Transverse colon (tissue), 4 donors: ENCODE data around the gene RALGPS1. TPM values are rescaled to one million over a fixed set of nuclear protein-coding genes. Genes with fewer than 3 reads are reported as not detected.

Experiments used
- DNase-seq: peaks from one replicate; pipeline ENCODE4 v3.0.0-alpha.2; 2019
- H3K27ac ChIP-seq, 4 donors: fragments of 200-600 bp; sonication (generic); 2 replicates each; pipeline ENCODE4 v1.5.1; 2016 to 2018; ENCODE audit warnings: inconsistent platforms in 4 of 4
- H3K27me3 ChIP-seq: fragments of 200-600 bp; sonication (generic); 2 replicates; pipeline ENCODE4 v1.5.1; 2017; ENCODE audit warnings: inconsistent platforms
- H3K36me3 ChIP-seq, 4 donors: fragments of 200-600 bp; sonication (generic); 2 replicates each; pipeline ENCODE4 v1.5.1; 2017 to 2019; ENCODE audit warnings: inconsistent platforms in 4 of 4
- H3K4me1 ChIP-seq, 4 donors: fragments of 200-600 bp; sonication (generic); 2 replicates each; pipeline ENCODE4 v1.5.1; 2017 to 2020; ENCODE audit warnings: inconsistent platforms in 4 of 4
- H3K4me3 ChIP-seq, 4 donors: fragments of 200-600 bp; sonication (generic); 1 replicate in 1 of 4; 2 replicates in 3 of 4; pipeline versions ENCODE4 v1.5.1 to v1.6.1; 2017 to 2019; ENCODE audit warnings: inconsistent platforms in 4 of 4
- H3K9me3 ChIP-seq, 2 donors: fragments of 200-600 bp; sonication (generic); 2 replicates each; pipeline ENCODE4 v1.5.1; 2017 to 2019; ENCODE audit warnings: inconsistent platforms in 2 of 2
- EP300 ChIP-seq: sonication (generic); formaldehyde crosslinking; IDR thresholded peaks from one replicate; pipeline ENCODE4 v1.6.1; 2017; ENCODE audit warnings: antibody characterized with exemption, low read depth
- POLR2A ChIP-seq: fragments of 450-650 bp; IDR thresholded peaks from one replicate; pipeline ENCODE4 v1.6.1; 2016; ENCODE audit warnings: antibody characterized with exemption, mild to moderate bottlenecking, moderate library complexity
- POLR2AphosphoS5 ChIP-seq, 3 donors: sonication (generic); formaldehyde crosslinking; IDR thresholded peaks; one replicate each; pipeline ENCODE4 v1.6.1; 2016; ENCODE audit warnings: antibody characterized with exemption in 3 of 3
- WGBS, 2 donors: methylation state at CpG; one replicate each; pipeline ENCODE4 v1.1.5; 2018; ENCODE audit warnings: low coverage in 1 of 2; 5-methylcytosine and 5-hydroxymethylcytosine counted together
- in situ Hi-C, 4 donors: fragments of 200-750 bp; cut with MboI; loops; one replicate each; pipeline versions ENCODE4 v1.15.0 to v1.15.1; 2017; ENCODE audit warnings: low sequenced_read_pairs in 3 of 4, low pct_ligation_motif_present in 1 of 4, low pct_unique_long_range_greater_than_20kb in 1 of 4
- intact Hi-C: fragments of 100-400 bp; cut with DNase I; formaldehyde crosslinking; loops from one replicate; pipeline ENCODE4 v1.15.1; 2023; ENCODE audit warnings: low total_unique reads
- total RNA-seq, 4 donors: library from RNA; depleted of rRNA; stranded (reverse); fragments of >200 nt; gene quantifications; one replicate each; pipeline ENCODE4 v1.1.0, GENCODE V29; 2016
- TF ChIP-seq, protein P1 (sequence below), 5 experiments: fragments of 200-600 bp in 3 of 5; fragments of 450-650 bp in 2 of 5; sonication (generic) in 3 of 5; IDR thresholded peaks; 1 replicate in 2 of 5; 2 replicates in 3 of 5; pipeline ENCODE4 v1.5.1; 2016 to 2017; ENCODE audit warnings: antibody characterized with exemption in 5 of 5, inconsistent platforms in 3 of 5, mild to moderate bottlenecking in 2 of 5, moderate library complexity in 1 of 5

Gene RALGPS1
- total RNA-seq, 4 donors from 2014 or later, result 46.0 to 119 (median 87.6) TPM

DNA sequence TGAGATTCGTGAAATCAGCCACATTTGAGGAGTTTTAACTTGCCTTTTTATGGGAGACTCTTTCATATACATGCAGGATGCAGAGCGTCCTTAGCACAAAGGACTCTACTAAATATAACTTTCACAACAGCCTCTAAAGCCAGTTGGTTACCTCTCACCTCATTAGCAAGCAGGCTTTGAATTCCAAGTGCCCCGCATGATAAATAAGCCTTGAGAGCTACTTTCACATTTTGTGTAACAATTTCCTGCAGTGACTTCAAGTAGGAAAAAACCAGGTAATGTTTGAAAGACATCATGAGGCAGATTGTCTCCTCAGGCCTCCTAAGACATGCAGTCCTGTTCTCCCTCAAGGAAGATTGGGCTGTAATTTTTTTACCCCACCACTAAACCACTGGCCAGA, 50.5 kb downstream of the RALGPS1 start:
- H3K27me3 ChIP-seq, result no peaks in the 10 kb centered on the region
- no peak overlapping the region for H3K27ac ChIP-seq
- WGBS, 2 donors, result 76 to 84% methylated on average over 2 to 3 of the region's 3 CpGs
- no peaks in the 10 kb centered on the region for H3K9me3 ChIP-seq
- TF ChIP-seq, protein P1, sequence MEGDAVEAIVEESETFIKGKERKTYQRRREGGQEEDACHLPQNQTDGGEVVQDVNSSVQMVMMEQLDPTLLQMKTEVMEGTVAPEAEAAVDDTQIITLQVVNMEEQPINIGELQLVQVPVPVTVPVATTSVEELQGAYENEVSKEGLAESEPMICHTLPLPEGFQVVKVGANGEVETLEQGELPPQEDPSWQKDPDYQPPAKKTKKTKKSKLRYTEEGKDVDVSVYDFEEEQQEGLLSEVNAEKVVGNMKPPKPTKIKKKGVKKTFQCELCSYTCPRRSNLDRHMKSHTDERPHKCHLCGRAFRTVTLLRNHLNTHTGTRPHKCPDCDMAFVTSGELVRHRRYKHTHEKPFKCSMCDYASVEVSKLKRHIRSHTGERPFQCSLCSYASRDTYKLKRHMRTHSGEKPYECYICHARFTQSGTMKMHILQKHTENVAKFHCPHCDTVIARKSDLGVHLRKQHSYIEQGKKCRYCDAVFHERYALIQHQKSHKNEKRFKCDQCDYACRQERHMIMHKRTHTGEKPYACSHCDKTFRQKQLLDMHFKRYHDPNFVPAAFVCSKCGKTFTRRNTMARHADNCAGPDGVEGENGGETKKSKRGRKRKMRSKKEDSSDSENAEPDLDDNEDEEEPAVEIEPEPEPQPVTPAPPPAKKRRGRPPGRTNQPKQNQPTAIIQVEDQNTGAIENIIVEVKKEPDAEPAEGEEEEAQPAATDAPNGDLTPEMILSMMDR (IDR thresholded peaks at IDR 0.05), result no peak
- no peak for TF ChIP-seq POLR2AphosphoS5 (IDR thresholded peaks at IDR 0.05)
- intact Hi-C loops (loop anchor here (10.0 kb wide), 1 partner anchor 230 kb away; no protein-coding TSS in a partner anchor), in situ Hi-C loops (loop anchor here in 1 of 4 donors (10.0 kb wide), 1 partner anchor 230 kb away; no protein-coding TSS in a partner anchor)
- H3K36me3 ChIP-seq, result no peaks in the 10 kb centered on the region
- no peaks in the 10 kb centered on the region for H3K4me1 ChIP-seq
- DNase-seq, result no peak
- H3K4me3 ChIP-seq, result no peak overlapping the region

DNA sequence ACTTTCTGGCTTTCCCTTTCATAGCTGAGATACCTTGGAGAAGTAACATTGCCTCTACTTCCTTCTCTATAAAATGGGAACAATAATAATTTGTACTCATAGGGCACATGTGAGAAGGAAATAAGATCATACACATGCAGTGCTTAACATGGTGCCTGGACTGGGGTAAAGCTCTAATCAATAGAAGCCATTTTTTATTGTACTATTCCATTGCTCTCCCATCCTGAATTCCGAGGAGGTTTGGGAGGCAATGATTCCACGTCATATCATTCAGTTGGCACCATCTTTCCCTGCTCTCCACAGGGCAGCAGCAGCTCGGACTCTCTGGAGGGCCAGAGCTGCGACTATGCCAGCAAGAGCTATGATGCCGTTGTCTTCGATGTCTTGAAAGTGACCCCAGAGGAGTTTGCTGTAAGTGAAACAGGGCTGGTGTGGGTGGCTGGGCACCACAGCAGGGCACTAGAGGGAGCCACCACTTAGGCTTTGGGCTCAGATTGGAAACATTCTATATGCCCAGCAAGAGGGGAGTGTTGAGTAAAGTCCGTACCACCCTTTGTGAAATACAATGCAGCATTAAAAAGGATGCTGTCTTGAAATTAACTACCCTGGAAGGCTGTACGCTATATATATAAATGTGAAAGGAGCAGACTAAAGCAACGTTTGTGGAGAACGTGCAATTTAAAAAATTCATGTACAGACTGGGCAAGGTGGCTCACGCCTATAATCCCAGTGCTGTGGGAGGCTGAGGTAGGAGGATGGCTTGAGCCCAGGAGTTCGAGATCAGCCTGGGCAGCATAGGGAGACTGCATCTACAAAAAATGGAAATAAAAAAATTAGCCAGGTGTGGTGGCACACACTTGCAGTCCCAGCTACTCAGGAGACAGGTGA, 51.2 kb downstream of the RALGPS1 start:
- no peaks in the 10 kb centered on the region for H3K36me3 ChIP-seq
- no peak overlapping the region for H3K27ac ChIP-seq
- no peaks in the 10 kb centered on the region for H3K4me1 ChIP-seq
- H3K4me3 ChIP-seq, result no peak overlapping the region
- intact Hi-C loops, result loop anchor here (10.0 kb wide), 1 partner anchor 229 kb away; no protein-coding TSS in a partner anchor
- in situ Hi-C loops, result loop anchor here in 1 of 4 donors (10.0 kb wide), 1 partner anchor 229 kb away; no protein-coding TSS in a partner anchor
- TF ChIP-seq POLR2A (no peak), EP300 (no peak)
- TF ChIP-seq, protein P1 (IDR thresholded peaks at IDR 0.05), result peak; percentile 40 to 55 (median 48)
- H3K9me3 ChIP-seq, result no peaks in the 10 kb centered on the region
- no peaks in the 10 kb centered on the region for H3K27me3 ChIP-seq
- 78 to 94% methylated on average over 5 to 12 of the region's 12 CpGs for WGBS, 2 donors
- peak; percentile 25 for DNase-seq

DNA sequence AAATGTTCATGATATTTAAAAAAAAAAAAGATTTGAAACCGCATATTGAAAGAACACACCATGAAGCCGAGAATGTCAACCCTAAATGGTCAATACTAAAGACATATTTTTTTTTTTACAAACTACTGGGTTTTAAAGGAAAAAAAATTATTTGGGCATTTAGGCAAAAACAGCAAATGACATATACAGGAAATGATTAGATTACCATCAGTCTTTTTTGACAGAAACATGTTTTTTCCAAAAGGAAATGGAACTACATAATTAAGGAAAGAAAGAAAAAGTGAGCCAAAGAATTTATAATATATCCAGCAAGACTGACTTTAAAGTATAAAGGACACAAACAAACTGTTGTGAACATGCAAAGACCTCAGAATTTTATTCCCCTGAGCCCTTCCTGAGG, 56.7 kb downstream of the RALGPS1 start:
- no peak for DNase-seq
- TF ChIP-seq POLR2A (no peak), POLR2AphosphoS5 (IDR thresholded peaks at IDR 0.05) (no peak), EP300 (no peak)
- TF ChIP-seq, protein P1 (IDR thresholded peaks at IDR 0.05), result no peak
- H3K27me3 ChIP-seq, result no peaks in the 10 kb centered on the region
- H3K36me3 ChIP-seq, result no peaks in the 10 kb centered on the region
- no peaks in the 10 kb centered on the region for H3K4me1 ChIP-seq
- intact Hi-C loops, result no loop called here
- in situ Hi-C loops, result no loop called here
- WGBS, 2 donors, result 96 to 100% methylated on average over 2 of the region's 2 CpGs
- H3K27ac ChIP-seq, result no peak overlapping the region
- no peak overlapping the region for H3K4me3 ChIP-seq
- H3K9me3 ChIP-seq, result no peaks in the 10 kb centered on the region

DNA sequence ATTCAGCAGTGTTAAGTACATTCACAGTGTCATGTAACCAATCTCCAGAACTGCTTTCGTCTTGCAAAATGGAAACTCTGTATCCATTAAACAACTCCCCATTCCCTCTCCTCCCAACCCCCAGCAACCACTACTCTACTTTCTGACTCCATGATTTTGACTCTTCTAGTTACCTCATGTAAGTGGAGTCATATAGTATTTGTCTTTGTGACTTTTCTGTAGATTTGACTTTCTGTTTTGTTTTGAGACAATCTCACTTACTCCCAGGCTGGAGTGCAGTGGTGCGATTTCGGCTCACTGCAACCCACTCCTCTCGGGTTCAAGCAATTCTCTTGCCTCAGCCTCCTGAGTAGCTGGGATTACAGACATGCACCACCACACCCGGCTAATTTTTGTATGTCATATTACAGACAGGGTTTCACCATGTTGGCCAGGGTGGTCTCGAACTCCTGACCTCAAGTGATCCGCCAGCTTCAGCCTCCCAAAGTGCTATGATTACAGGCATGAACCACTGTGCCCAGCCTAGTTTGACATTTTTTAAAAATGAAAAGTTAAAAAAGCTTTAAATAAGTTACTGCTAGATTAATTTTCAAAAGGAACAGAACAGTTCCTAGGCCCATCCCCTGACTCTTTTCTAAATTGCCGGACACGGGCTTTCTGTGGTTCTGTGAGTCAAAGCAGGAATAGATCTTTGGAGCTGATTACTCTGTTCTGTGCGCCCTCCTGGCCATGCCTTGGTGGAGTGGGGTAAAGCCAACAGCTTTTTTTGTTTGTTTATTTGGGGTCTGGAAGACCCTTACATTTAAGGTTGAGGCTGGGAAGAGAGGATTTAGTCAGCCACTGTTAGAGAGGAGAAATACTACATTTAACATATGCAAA, 59.3 kb downstream of the RALGPS1 start:
- intact Hi-C loops, result no loop called here

More for the DNA sequence above, 59.3 kb downstream of the RALGPS1 start:
- Histone ChIP-seq H3K27me3 (no peaks in the 10 kb centered on the region), H3K4me3 (no peak overlapping the region), H3K9me3 (no peaks in the 10 kb centered on the region), H3K27ac (no peak overlapping the region), H3K4me1 (no peaks in the 10 kb centered on the region), H3K36me3 (no peaks in the 10 kb centered on the region)
- DNase-seq, result no peak
- TF ChIP-seq, protein P1 (IDR thresholded peaks at IDR 0.05), result no peak
- TF ChIP-seq POLR2A (no peak), EP300 (no peak), POLR2AphosphoS5 (IDR thresholded peaks at IDR 0.05) (no peak)
- 89 to 92% methylated on average over 4 to 10 of the region's 10 CpGs for WGBS, 2 donors
- in situ Hi-C loops, result no loop called here
